Motor neuron (in vitro differentiated cells): ENCODE data around the gene CCDC169. TPM values are rescaled to one million over a fixed set of nuclear protein-coding genes. Genes with fewer than 3 reads are reported as not detected.
A peak's percentile ranks its signal among the peaks of the same experiment; 100 is the strongest.

Experiments used
- ATAC-seq, 8 experiments: fragments of 200-7000 bp; cut with Tn5 transposase; replicated peaks in 6 of 8; 2 replicates each; pipeline ENCODE4 v1.8.0; 2021; ENCODE audit warnings: mild to moderate bottlenecking in 8 of 8, moderate library complexity in 8 of 8
- H3K27ac ChIP-seq, 2 donors: fragments of 250-450 bp; sonication (Bioruptor Pico); 2 replicates each; pipeline ENCODE4 v1.9.0; 2021; ENCODE audit warnings: antibody characterized with exemption in 2 of 2, mild to moderate bottlenecking in 2 of 2, moderate library complexity in 1 of 2
- H3K4me1 ChIP-seq, 2 donors: fragments of 250-450 bp; sonication (Bioruptor Pico); replicated peaks in 1 of 2; 2 replicates each; pipeline ENCODE4 v1.6.1; 2021; ENCODE audit warnings: antibody characterized with exemption in 2 of 2, mild to moderate bottlenecking in 2 of 2, moderate library complexity in 1 of 2
- H3K4me3 ChIP-seq, 5 donors: fragments of 250-450 bp; sonication (Bioruptor Pico); 2 replicates each; pipeline ENCODE4 v1.9.0; 2021; ENCODE audit warnings: antibody characterized with exemption in 5 of 5, mild to moderate bottlenecking in 5 of 5, moderate library complexity in 4 of 5
- WGBS, 10 experiments: fragments of 450-650 bp; shearing (Covaris generic); methylation state at CpG; one replicate each; pipeline ENCODE4 v1.0.0; 2022; 5-methylcytosine and 5-hydroxymethylcytosine counted together
- in situ Hi-C, 9 experiments: fragments of 400-800 bp; cut with MboI; loops; one replicate each; pipeline ENCODE4 v1.15.0; 2021; ENCODE audit warnings: low sequenced_read_pairs in 9 of 9, low pct_unique_long_range_greater_than_20kb in 2 of 9; ENCODE audit not compliant: unreplicated experiment in 9 of 9
- total RNA-seq, 8 experiments: library from RNA; unstranded; fragments of 300-600 nt; gene quantifications; 2 replicates each; pipeline versions ENCODE4 v1.2.3 to v1.2.4, GENCODE V29; 2022

The CCDC169 gene
- total RNA-seq, 8 experiments from 2014 or later: 0.24 to 11.6 (median 7.1) TPM

- in situ Hi-C loops: no loop called here
- WGBS, 10 experiments: 17 to 100% (median 93%) methylated on average over 1 to 5 of the region's 5 CpGs
- Histone ChIP-seq H3K27ac (no peak overlapping the region), H3K4me3 (no peak overlapping the region), H3K4me1 (peaks cover 0 to 2% of the 10 kb centered on the region in 2 donors)
- no peak for ATAC-seq
Observed at GRCh38 chr13:36207672-36208071, 89.9 kb downstream of the CCDC169 start.

GRCh38 chr13:36193151-36193855, 104.3 kb downstream of the CCDC169 start:
- no peak overlapping the region for H3K4me3 ChIP-seq
- no peak overlapping the region for H3K27ac ChIP-seq
- ATAC-seq: peak in 7 of 8 experiments; percentile 30 to 84 (median 46)
- peaks cover 8 to 11% of the 10 kb centered on the region in 2 donors for H3K4me1 ChIP-seq
- WGBS, 10 experiments: 0 to 63% (median 38%) methylated on average over 1 of the region's 1 CpG; no CpG with 5 or more reads in 3 of the 10 experiments
- in situ Hi-C loops: no loop called here

GRCh38 chr13:36192166-36192565, 105.4 kb downstream of the CCDC169 start:
- H3K4me3 ChIP-seq: no peak overlapping the region
- no peak overlapping the region for H3K27ac ChIP-seq
- in situ Hi-C loops: no loop called here
- H3K4me1 ChIP-seq: peaks cover 8 to 11% of the 10 kb centered on the region in 2 donors
- ATAC-seq: no peak
- WGBS, 10 experiments: 25 to 100% (median 85%) methylated on average over 2 to 6 of the region's 6 CpGs; no CpG with 5 or more reads in 1 of the 10 experiments

GRCh38 chr13:36190771-36191170, 106.8 kb downstream of the CCDC169 start:
- no peak overlapping the region for H3K4me3 ChIP-seq
- in situ Hi-C loops: no loop called here
- H3K4me1 ChIP-seq: peaks cover 8 to 11% of the 10 kb centered on the region in 2 donors
- H3K27ac ChIP-seq: no peak overlapping the region
- WGBS, 10 experiments: 63 to 100% (median 96%) methylated on average over 1 to 3 of the region's 3 CpGs
- ATAC-seq: no peak

- no peak for ATAC-seq
- 33 to 100% (median 100%) methylated on average over 1 of the region's 1 CpG; no CpG with 5 or more reads in 1 of the 10 experiments for WGBS, 10 experiments
- in situ Hi-C loops: no loop called here
Observed at GRCh38 chr13:36188441-36188840, 109.2 kb downstream of the CCDC169 start.

GRCh38 chr13:36183901-36184300, 113.7 kb downstream of the CCDC169 start:
- Histone ChIP-seq H3K4me3 (no peak overlapping the region), H3K4me1 (peaks cover 3% of the 10 kb centered on the region in 2 donors), H3K27ac (no peak overlapping the region)
- no peak for ATAC-seq
- in situ Hi-C loops: no loop called here

More at GRCh38 chr13:36188441-36188840, 109.2 kb downstream of the CCDC169 start:
- H3K4me1 ChIP-seq: peaks cover 8 to 11% of the 10 kb centered on the region in 2 donors
- H3K4me3 ChIP-seq: no peak overlapping the region
- no peak overlapping the region for H3K27ac ChIP-seq

Other genes with a start within 250 kb of the CCDC169 start
- gene DCLK1, start 166.4 kb downstream of the CCDC169 start, total RNA-seq: 100 to 1,000 TPM in 1 of 8 experiments, 10 to 100 TPM in 7; 25.3 to 117 (median 58.2) TPM
- gene SOHLH2, start 83.3 kb downstream of the CCDC169 start, total RNA-seq: 1 to 10 TPM in 5 of 8 experiments, under 1 TPM in 2, not detected in 1; 0.20 to 6.0 (median 3.8) TPM
- gene SPART, start 48.6 kb upstream of the CCDC169 start, total RNA-seq: 10 to 100 TPM in 7 of 8 experiments, 1 to 10 TPM in 1; 3.7 to 94.1 (median 39.3) TPM
- 10 to 100 TPM in 2 of 8 experiments, 1 to 10 TPM in 3, not detected in 3; 2.8 to 13.3 (median 5.2) TPM for gene CCNA1, start 134.7 kb upstream of the CCDC169 start, total RNA-seq